ENCODE measurements around the gene TMED10. TPM values are rescaled to one million over a fixed set of nuclear protein-coding genes. Genes with fewer than 3 reads are reported as not detected.
"Not testable (repeated sequence)": the region's sequence is repeated elsewhere in the genome, so short reads cannot be mapped to it uniquely, and the experiment has no call there.

TMED10 gene
- total RNA-seq, 1 experiment from 2014 or later: 460 TPM

DNA sequence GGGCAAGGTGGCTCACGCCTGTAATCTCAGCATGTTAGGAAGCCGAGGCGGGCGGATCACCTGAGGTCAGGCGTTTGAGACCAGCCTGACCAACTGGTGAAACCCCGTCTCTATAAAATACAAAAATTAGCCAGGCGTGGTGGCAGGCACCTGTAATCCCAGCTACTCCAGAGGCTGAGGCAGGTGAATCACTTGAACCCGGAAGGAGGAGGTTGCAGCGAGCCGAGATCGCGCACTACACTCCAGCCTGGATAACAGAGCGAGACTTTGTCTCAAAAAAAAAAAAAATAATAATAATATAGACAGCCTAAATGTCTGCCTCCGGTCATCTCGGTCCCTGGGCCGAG, 49.0 kb downstream of the TMED10 start:
- DNase-seq (ENCODE audit: low read depth): not testable (repeated sequence)

DNA sequence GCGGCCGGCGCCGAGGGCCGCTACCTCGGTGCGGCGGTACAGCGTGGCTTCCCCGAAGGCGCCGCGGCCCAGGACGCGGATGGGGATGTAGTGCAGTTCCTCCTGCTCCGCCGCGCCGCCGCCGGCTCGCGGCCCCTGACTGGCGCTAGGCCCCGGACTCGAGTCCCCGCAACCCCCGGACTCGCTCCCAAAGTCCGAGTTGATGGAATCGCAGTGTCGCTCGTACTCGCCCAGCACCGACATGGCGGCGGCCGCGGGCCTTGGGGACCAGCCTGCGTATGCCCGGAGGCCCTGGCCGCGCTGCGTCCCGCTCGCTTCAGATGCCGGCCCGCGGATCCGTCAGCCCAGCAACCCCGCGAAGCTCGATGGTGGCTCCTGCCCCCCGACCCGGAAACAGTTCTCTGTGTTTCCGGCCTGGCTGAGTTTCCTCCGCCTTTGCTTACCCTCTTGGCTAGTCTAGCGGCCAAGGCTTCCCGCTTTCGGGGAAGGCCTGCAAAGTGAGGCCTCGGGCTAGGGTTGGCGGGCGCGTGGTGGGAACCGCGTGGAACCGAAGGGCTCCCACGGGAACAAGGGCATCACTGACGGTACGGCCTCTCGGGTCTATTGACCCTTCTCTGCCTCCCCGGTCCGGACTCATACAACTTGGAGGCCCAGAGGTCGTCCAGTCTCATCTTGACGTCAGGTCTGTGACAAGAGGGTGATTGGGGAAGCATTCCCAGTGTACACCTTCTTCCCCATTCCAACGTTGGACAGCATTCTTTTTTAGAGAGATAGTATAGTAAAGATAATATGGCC, 49.5 kb downstream of the TMED10 start, which contains the start of gene NEK9:
Gene NEK9 (minus strand): TSS at position 370 of the 795 bp plus-strand sequence. CDS start 127 bp downstream, at position 243.
- peak; percentile 83 for DNase-seq (ENCODE audit: low read depth)

DNA sequence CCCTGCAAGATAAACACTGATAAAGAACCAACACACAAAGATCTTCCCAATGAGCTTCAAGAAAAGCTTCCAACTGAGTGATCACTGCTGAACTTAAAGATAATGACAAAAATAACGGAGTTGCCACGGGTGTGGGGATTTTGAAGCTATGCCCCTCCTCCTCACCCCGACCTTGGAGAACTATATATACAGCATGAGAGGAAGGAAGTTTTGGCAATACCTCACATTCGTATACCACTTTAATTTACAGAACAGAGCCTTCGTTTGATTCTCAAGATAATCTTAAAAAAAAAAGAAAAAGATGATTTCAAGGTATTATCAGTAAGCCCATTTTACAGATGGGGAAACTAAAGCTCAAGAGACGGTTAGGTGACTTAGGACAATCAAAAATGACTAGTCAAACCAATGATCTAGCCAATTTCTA, 50.3 kb downstream of the TMED10 start:
- DNase-seq (ENCODE audit: low read depth): peak; percentile 5

DNA sequence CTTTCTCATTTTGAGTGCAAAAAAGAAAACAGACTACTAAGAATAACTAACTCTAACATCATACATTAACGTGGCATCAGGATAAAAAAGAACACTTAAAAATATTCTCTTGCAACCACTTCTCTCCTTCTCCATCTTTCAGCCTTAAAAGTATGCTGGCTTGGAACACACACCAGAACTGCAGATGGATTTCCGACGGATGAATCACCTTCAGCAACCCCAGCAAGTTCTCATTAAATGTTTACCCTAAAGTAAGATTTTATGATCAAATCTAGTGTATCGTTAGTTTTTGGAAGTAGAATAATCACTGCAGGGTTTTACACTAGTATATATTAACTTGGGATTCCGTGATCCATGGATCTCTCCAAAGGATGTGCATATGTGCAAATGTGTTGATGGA, 50.8 kb downstream of the TMED10 start:
- peak; percentile 73 for DNase-seq (ENCODE audit: low read depth)

DNA sequence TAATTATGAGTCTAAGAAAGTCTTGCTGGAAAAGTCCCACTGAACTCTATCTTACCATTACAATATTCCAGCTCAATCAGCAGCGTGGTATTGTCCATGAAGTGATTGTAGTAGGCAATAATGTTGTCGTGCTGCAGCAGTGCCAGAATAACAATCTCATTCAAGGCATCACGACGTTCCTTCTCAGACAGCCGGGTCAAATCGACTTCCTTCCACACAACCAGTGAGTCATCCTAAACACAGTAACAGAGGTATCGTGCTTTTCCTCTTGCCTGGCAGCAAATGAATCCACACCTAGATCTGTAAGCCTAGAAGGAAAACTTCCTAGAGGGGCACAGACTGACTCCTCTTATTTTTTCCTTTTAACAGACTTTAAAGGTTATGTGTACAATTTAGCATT, 52.4 kb downstream of the TMED10 start:
- DNase-seq (ENCODE audit: low read depth): peak; percentile 87

DNA sequence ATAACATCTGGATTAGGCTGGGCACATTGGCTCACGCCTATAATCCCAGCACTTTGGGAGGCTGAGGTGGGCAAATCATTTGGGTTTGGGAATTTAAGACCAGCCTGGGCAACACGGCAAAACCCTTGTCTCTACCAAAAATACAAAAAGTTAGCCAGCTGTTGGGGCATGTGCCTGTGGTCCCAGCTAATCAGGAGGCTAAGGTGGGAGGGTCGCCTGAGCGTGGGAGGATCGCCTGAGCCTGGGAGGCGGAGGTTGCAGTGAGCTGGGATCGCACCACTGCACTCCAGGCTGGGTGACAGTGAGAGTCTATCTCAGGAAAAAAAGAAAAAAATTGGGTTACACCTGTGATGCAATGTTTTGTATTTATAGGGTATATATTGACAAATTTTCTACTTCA, 54.9 kb downstream of the TMED10 start:
- DNase-seq (ENCODE audit: low read depth): no peak

DNA sequence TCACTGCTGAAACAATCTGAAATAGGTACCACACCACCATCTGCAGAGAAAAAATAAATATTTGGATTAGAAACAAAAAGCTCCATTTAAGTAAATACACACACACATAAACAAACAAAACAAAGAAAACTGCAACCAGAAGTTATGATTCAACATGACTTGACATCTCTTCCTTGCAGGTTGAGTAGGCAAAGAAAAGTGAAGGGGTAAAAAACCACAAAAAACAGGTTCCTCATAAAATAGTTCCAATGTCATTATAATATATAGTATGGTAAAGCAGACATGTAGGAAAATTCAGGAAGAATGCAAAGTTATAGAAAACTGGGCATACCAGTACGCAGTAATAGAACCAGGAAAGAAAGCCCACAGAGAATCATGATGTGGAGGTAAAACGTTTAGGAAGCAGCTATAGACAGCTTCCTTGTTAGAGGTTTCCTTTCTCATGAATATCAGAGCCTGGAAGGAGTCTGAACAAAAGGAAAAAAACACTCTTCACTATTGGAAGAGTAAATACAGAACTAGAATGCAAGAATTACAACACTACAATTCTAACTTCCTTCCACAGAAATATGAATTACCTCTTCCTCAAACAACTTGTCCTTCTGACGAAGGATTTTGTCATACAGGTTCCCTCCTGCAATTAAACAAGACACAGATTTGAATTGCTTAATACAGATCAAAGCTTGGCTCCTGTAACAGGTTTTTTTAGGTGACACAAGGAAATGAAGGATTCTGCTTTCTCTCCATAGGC, 55.7 kb downstream of the TMED10 start:
- DNase-seq (ENCODE audit: low read depth): no peak

DNA sequence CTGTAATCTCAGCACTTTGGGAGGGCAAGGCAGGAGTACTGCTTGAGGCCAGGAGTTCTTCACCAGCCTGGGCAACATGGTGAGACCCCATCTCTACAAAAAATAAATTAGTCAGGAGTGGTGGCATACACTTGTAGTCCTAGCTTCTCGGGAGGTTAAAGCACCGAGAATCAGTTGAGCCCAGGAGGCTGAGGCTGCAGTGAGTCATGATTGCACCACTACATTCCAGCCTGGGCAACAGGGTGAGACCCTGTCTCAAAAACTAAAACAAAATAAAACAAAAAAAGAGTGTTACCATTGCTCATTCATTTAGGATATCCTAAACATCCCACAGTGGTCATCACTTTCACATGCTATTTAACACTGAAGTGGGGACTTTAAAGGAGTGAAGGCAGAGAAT, 57.4 kb downstream of the TMED10 start:
- DNase-seq (ENCODE audit: low read depth): peak; percentile 25

DNA sequence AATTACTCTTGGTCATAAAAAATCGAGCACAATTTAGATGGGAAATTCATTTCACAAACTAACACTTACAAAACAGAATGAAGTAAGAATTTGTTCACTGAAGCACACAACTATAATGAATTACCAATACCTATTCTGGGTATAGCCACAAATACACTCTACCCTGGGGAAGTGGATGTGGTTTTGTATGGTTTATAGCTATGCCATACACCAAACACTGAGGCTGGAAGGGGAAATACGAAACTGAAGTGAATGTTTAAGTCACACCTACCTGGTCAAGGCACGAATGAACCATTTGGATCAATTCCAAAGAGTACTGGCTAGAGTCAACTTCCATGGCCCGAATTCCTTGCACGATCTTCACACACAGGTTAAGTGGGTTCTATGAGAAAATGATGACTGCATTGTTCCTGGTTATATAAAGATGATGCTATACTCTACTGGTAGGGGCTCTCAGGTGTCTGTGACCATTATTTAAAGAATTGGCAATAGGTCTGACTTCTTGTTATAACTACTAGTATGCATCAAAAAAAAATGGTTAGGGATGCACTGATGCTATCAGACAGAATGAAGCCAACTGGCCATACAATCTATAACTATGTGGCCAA, 62.4 kb downstream of the TMED10 start:
- DNase-seq (ENCODE audit: low read depth): no peak

DNA sequence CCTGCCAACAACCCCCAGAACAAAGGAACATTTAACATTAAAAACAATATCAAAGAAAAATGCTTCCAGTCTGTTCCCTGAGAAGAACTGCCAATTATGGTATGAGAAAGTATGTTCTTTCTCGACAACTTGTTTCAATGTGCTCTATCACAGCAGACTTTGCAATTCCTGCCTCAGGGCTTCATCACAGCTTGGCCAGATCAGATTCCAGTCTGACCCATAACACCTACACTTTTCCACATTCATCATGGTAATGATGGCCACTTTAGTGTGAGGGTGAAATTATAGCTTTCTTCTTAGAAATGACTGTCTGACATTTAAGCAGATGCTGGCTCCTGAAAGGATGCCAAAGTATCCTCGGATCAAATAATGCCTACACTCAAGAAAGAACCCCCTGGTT, 66.5 kb downstream of the TMED10 start:
- DNase-seq (ENCODE audit: low read depth): no peak

DNA sequence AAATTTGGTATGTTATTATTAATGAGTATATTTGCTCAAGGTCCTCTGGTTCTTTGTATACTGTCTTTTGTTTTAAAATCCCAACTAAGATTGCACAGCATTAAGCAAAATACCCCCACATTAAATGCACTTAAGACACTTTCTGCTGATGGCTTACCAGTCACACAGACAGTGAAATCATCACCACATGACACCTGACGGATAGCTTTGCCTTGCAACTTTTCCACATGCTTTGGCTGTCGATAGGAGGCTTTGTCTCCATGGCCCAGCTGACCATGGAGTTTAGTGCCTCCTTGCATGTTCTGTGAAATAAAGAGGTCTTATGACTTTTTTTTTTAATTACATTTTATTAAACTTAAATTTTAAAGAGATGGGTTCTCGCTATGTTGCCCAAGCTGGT, 69.2 kb downstream of the TMED10 start:
- no peak for DNase-seq (ENCODE audit: low read depth)

DNA sequence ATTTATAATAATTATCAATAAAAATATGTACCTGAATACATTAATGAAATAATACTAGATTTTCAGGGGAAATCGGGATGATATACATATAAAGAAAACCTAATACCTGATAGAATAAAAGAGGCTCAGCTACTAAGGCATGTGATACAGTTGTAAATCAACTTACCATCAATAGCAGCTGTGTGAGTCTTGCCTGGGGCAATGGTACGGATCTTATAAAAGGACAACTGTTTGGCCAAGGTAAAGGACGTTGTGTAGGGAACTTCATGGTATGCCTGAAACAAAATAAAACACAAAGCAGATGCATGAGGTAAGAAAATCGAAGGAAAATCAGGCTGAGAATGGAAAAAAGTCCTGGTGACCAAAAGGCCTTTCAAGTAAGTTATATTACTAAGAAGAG, 74.9 kb downstream of the TMED10 start:
- DNase-seq (ENCODE audit: low read depth): no peak

DNA sequence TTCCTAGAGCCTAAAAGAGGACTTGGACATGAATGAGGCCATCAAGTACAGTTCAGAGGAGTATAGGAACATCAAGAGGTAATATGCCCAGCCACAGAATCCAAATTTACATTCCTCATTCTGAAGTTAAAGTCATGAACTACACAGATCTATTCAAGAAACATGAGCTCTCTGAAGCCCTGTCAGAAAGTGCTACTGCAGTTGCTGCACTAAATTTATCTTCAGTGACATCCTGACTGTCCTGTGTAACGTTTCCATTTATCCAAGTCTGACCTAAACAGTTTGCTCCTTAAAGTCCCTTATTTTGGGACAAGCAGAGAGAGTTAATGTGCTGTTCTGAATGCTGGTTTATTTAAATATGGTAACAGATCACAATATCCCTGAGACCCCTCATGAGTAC, 77.7 kb downstream of the TMED10 start:
- no peak for DNase-seq (ENCODE audit: low read depth)

DNA sequence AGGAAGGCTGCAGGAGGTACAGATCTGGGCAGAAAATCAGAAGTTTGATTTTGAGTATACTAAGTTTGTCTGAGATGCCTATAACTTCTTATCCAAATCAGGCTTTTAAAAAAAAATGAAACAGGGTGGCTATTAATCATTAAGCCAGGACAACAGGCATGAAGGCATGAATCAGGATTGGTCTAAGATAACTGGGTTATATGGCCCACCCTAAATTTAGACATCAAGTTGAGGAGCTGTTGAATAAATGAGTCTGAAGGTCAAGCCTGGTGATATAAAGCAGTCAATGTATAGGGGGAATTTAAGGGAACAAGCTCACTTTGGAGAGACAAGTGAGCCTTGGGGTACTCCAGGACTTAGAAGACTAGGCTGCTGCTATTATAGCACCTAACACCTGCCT, 78.2 kb downstream of the TMED10 start:
- no peak for DNase-seq (ENCODE audit: low read depth)

DNA sequence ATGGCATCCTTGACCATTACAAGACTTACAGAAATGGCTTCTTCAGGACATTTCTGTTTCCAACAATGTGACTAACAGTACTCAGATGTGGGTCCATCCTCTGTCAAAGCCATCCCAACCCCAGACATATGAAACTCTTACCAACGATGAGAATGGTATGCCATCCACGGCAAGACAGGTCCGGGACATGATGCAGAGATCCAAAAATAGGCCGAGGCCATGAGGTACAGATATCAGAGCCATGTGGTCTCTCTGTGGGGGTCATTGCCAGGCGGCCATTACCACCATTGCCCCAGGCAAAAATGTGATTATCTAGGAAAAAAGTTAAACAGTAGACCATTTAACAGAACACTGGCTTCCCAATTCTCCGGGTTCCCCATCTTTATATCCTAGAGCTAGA, 79.5 kb downstream of the TMED10 start:
- DNase-seq (ENCODE audit: low read depth): no peak

DNA sequence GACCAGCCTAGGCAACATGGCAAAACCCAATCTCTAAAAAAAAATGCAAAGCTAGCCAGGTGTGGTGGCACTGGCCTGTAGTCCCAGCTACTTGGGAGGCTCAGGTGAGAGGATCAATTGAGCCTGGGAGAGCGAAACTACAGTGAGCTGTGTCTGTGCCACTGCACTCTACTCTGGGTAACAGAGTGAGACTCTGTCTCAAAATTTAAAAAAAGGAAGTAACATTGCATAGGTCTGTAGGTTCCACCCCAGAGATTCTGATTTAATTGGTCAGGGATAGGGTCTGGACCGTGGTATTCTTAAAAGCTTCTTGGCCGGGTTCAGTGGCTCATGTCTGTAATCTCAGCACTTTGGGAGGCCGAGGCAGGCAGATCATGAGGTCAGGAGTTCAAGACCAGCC, 80.7 kb downstream of the TMED10 start:
- DNase-seq (ENCODE audit: low read depth): no peak

DNA sequence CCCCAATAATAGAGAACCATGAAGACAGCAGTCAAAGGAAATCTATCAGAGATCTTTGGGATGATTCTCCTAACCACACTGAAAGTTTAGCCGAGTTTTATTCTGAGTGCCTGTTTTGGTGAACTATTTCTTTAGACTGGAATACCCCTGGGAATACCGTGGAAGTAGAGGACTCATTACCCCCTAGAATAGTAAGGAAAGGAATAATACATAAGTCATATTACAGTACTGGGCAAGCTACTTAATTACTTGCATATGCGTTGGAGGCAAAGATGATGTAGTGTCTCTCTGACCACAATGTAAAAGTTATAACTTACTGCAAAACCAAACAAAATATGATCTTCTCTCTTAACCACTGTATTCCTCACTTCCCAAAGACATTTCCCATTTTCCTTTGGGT, 81.5 kb downstream of the TMED10 start:
- DNase-seq (ENCODE audit: low read depth): no peak

DNA sequence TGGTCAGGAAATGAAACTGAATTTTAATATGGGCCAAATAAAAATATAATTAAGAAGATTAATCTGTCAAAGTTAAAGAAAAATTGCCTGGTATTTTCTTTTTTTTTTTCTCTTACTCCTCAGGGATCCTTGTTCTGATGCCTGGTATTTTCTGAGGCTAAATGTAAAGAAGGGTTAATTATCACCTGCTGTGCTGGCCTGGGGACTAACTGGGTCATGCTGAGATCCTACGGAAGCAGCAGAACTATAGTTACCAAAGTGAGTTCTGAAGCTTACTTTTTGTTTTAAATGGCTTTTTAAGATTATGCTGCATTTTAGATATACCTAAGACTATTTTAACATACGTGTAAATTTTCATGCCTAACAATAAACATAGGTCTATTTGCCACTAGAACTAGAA, 83.7 kb downstream of the TMED10 start:
- DNase-seq (ENCODE audit: low read depth): no peak

DNA sequence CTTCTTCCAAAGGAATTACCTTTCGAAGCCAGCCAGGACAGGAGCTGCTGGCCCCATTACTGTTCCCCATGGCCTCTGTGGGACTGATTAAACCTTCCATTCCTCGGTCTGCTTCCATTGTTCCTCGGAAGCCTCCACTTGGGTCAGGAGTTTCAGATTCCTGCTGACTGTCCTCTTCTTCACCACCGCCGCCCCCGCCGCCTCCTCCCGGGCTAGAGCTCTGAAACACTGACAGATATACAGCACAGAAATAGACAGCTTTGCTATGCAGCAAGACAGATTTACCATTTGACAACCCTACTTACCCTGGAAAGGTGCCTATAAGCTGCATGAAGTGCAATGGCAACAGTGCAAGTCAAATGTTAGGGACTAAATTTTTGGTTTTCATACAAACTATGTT, 85.2 kb downstream of the TMED10 start:
- no peak for DNase-seq (ENCODE audit: low read depth)

DNA sequence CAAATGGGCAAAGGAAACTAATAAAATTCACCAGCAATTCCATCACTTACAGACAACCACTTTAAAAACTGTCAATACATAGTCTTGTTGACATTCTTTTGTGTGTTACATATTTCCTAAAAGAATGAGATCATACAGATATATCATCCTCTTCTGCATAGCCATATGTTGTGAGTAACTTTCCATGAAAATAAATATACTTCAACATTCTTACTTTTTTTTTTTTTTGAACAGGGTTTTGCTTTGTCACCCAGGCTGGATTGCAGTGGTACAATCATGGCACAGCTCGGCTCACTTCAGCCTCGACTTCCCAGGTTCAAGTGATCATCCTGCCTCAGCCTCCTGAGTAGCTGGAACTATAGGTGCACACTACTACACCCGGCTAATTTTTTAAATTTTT, 86.1 kb downstream of the TMED10 start:
- DNase-seq (ENCODE audit: low read depth): no peak

DNA sequence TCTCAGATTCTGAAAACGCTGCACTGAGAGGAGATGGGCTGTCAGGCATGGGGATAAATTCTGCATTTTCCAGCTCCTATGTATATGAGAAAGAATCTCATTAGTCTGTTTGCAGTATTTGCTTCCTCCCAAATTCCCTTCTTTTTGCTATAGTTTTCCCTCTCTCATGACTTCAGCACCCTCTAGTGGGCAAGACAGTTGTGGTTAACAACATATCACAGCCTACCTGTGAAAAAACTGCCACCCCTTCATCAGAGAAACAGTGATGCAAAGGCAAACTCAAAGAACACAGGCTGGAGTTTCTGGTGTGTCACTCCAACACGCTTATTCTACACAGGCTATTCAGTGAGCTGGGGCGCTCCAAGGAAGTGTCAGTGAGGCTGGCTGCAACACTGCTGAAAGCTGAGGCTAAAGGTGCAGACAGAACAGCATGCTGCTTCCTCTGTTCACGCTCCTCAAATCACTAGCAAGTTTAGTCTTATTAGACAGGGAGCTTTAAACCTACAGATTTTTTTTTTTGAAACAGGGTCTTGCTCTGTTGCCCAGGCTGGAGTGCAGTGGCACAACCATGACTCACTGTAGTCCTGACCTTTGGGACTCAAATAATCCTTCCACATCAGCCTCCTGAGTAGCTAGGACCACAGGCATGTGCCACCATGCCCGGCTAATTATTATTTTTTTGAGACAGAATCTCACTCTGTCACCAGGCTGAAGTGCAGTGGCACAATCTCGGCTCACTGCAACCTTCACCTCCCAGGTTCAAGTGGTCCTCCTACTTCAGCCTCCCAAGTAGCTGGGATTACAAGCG, 87.6 kb downstream of the TMED10 start:
- peak; percentile 64 for DNase-seq (ENCODE audit: low read depth)

DNA sequence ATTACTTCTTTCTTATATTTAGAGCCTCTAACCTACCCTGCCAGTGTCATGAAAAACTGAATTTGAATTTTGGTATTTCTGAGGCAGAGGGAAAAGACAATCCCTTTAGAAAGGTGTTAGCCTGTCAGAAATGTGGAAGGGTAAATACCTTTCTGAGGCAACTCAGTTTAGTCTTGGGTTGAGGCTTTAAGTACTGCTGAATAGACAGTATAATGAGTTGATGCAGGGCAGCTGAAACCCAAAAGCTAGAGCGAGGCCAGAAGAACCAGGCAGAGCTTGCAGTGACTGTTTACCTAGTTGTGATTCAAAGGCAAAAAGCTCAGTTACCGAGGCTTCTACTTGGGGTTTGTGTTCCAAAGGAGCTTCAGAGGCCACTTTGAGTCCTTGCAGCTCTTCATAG, 88.3 kb downstream of the TMED10 start:
- DNase-seq (ENCODE audit: low read depth): no peak

Data from M059J (cell line).